ENCODE measurements around the gene MFAP4. TPM values are rescaled to one million over a fixed set of nuclear protein-coding genes. Genes with fewer than 3 reads are reported as not detected.
A peak's percentile ranks its signal among the peaks of the same experiment; 100 is the strongest.

The MFAP4 gene
- total RNA-seq = 360 and 362 TPM in 2 replicates
- 739 and 801 TPM in 2 replicates for polyA plus RNA-seq

- Histone ChIP-seq H2AFZ (no peak within 1 kb of the TSS), H3K36me3 (replicated peaks; ENCODE audit: insufficient read depth, low read depth) (no peaks in the 10 kb centered on the region), H3K4me3 (peak within 1 kb of the TSS; percentile 21), H3K79me2 (peaks cover 16% of the 10 kb centered on the region), H4K20me1 (ENCODE audit: insufficient read depth, poor library complexity, severe bottlenecking) (no peaks in the 10 kb centered on the region), H3K27ac (peak within 1 kb of the TSS; percentile 90), H3K9me3 (ENCODE audit: low read depth) (no peaks in the 10 kb centered on the region), H3K9me2 (replicated peaks; ENCODE audit: insufficient read depth) (no peaks in the 10 kb centered on the region), H3K4me1 (ENCODE audit: insufficient read depth) (peaks cover 66% of the 10 kb centered on the region), H3K27me3 (no peaks in the 10 kb centered on the region), H3K4me2 (peak within 1 kb of the TSS; percentile 77)
- peak; percentile 90 for DNase-seq (ENCODE audit: low spot score)
- TF ChIP-seq CTCF (IDR thresholded peaks at IDR 0.05; ENCODE audit: poor library complexity) = no peak
- TF ChIP-seq EZH2phosphoT487 (IDR thresholded peaks at IDR 0.05; ENCODE audit: low read depth, severe bottlenecking, unreplicated experiment) = no peak
- no peak for TF ChIP-seq EZH2 (IDR thresholded peaks at IDR 0.05; ENCODE audit: borderline replicate concordance)
- WGBS (ENCODE audit: low lambda C conversion rate, missing lambda C conversion rate) = 20% methylated on average over 5 of the region's 22 CpGs
Observed at GRCh38 chr17:19386974-19387920, at the start of gene MFAP4. MFAP4 (minus strand) TSS chr17:19387190; CDS start chr17:19387155, 35 bp downstream.

GRCh38 chr17:19433727-19434340 lies 46.8 kb upstream of the MFAP4 start:
- WGBS (ENCODE audit: low lambda C conversion rate, missing lambda C conversion rate) = 90% methylated on average over 2 of the region's 2 CpGs
- Histone ChIP-seq H3K9me2 (replicated peaks; ENCODE audit: insufficient read depth) (no peaks in the 10 kb centered on the region), H3K36me3 (replicated peaks; ENCODE audit: insufficient read depth, low read depth) (no peaks in the 10 kb centered on the region), H4K20me1 (ENCODE audit: insufficient read depth, poor library complexity, severe bottlenecking) (no peaks in the 10 kb centered on the region), H3K4me3 (no peak overlapping the region), H3K4me1 (ENCODE audit: insufficient read depth) (no peaks in the 10 kb centered on the region), H3K4me2 (no peak overlapping the region), H3K27me3 (no peaks in the 10 kb centered on the region), H3K27ac (no peak overlapping the region), H2AFZ (no peak overlapping the region), H3K79me2 (no peaks in the 10 kb centered on the region), H3K9me3 (ENCODE audit: low read depth) (no peaks in the 10 kb centered on the region)
- TF ChIP-seq CTCF (IDR thresholded peaks at IDR 0.05; ENCODE audit: poor library complexity) = no peak
- no peak for TF ChIP-seq EZH2phosphoT487 (IDR thresholded peaks at IDR 0.05; ENCODE audit: low read depth, severe bottlenecking, unreplicated experiment)
- no peak for TF ChIP-seq EZH2 (IDR thresholded peaks at IDR 0.05; ENCODE audit: borderline replicate concordance)
- no peak for DNase-seq (ENCODE audit: low spot score)

- Histone ChIP-seq H3K27ac (no peak overlapping the region), H4K20me1 (ENCODE audit: insufficient read depth, poor library complexity, severe bottlenecking) (no peaks in the 10 kb centered on the region), H2AFZ (no peak overlapping the region), H3K4me2 (no peak overlapping the region), H3K79me2 (no peaks in the 10 kb centered on the region), H3K4me3 (no peak overlapping the region), H3K4me1 (ENCODE audit: insufficient read depth) (no peaks in the 10 kb centered on the region), H3K9me2 (replicated peaks; ENCODE audit: insufficient read depth) (no peaks in the 10 kb centered on the region), H3K9me3 (ENCODE audit: low read depth) (no peaks in the 10 kb centered on the region), H3K36me3 (replicated peaks; ENCODE audit: insufficient read depth, low read depth) (no peaks in the 10 kb centered on the region), H3K27me3 (no peaks in the 10 kb centered on the region)
- 68% methylated on average over 5 of the region's 5 CpGs for WGBS (ENCODE audit: low lambda C conversion rate, missing lambda C conversion rate)
- no peak for DNase-seq (ENCODE audit: low spot score)
- TF ChIP-seq CTCF (IDR thresholded peaks at IDR 0.05; ENCODE audit: poor library complexity) (no peak), EZH2phosphoT487 (IDR thresholded peaks at IDR 0.05; ENCODE audit: low read depth, severe bottlenecking, unreplicated experiment) (no peak)
Observed at GRCh38 chr17:19433255-19433654, 46.3 kb upstream of the MFAP4 start.
